Effector memory CD4-positive, alpha-beta T cell (primary cell): ENCODE measurements around the gene UTS2B.

Experiments used
- DNase-seq, 3 donors: peaks; one replicate each; pipeline ENCODE4 v3.0.0-alpha.2; 2020
- H3K27ac ChIP-seq: 2 replicates; pipeline ENCODE4 v1.7.0; 2013; ENCODE audit warnings: mild to moderate bottlenecking, low read length, moderate library complexity; ENCODE audit not compliant: insufficient read depth, poor library complexity, severe bottlenecking
- H3K27me3 ChIP-seq: replicated peaks from 2 replicates; pipeline ENCODE4 v1.7.0; 2013; ENCODE audit warnings: mild to moderate bottlenecking, low read length; ENCODE audit not compliant: insufficient read depth, control insufficient read depth, poor library complexity, severe bottlenecking
- H3K36me3 ChIP-seq: 2 replicates; pipeline ENCODE4 v1.7.0; 2013; ENCODE audit warnings: mild to moderate bottlenecking, low read length, moderate library complexity; ENCODE audit not compliant: control insufficient read depth, insufficient read depth
- H3K4me1 ChIP-seq: 2 replicates; pipeline ENCODE4 v1.7.0; 2013; ENCODE audit warnings: low read length, mild to moderate bottlenecking; ENCODE audit not compliant: control insufficient read depth, insufficient read depth, poor library complexity, severe bottlenecking
- H3K4me3 ChIP-seq: 2 replicates; pipeline ENCODE4 v1.7.0; 2013; ENCODE audit warnings: low read length, low read depth, mild to moderate bottlenecking; ENCODE audit not compliant: insufficient read depth, poor library complexity, severe bottlenecking
- H3K9me3 ChIP-seq: 2 replicates; pipeline ENCODE4 v1.7.0; 2013; ENCODE audit warnings: mild to moderate bottlenecking, low read length, moderate library complexity; ENCODE audit not compliant: control insufficient read depth

The UTS2B gene

DNA sequence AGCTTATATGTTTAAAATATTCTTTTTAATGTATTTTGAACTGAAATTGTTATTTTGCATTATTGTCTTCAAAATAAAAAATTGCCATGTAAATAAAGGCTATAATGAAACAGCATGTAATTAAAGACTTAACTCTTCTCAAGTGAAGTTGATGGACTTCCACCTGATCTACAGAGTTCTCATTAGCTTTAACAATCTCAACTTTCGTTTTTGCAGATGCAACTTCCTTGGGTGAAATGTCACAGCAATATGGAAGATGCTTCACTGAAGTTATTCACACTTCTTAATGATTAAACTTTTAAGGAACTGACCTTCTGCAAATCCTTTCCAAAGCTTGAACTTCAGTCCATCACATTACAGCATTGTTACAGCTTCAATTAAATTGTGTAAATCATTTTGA is 67.7 kb downstream of the UTS2B start:
- no peaks in the 10 kb centered on the region for H3K9me3 ChIP-seq
- no peak overlapping the region for H3K27ac ChIP-seq
- no peaks in the 10 kb centered on the region for H3K27me3 ChIP-seq
- no peak for DNase-seq
- H3K36me3 ChIP-seq: no peaks in the 10 kb centered on the region
- no peak overlapping the region for H3K4me3 ChIP-seq
- no peaks in the 10 kb centered on the region for H3K4me1 ChIP-seq

DNA sequence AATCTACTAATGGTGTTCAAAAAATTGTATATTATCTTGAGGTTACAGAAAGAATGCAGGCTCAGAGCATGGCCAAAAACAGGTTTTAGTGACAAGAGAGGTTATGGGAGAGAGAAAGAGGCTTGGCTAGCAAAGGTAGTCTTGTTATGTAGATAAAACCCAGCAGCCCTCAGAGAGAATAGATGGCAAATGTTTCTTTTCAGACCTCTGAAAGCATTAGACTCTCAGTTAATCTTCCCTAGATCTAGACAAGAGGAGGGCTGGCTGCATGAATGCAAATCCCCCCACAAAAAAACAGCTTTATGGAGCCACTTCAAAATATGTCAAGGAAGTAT is 69.1 kb downstream of the UTS2B start:
- H3K36me3 ChIP-seq: no peaks in the 10 kb centered on the region
- H3K9me3 ChIP-seq: no peaks in the 10 kb centered on the region
- no peaks in the 10 kb centered on the region for H3K27me3 ChIP-seq
- H3K27ac ChIP-seq: no peak overlapping the region
- H3K4me1 ChIP-seq: no peaks in the 10 kb centered on the region
- DNase-seq: no peak
- no peak overlapping the region for H3K4me3 ChIP-seq

DNA sequence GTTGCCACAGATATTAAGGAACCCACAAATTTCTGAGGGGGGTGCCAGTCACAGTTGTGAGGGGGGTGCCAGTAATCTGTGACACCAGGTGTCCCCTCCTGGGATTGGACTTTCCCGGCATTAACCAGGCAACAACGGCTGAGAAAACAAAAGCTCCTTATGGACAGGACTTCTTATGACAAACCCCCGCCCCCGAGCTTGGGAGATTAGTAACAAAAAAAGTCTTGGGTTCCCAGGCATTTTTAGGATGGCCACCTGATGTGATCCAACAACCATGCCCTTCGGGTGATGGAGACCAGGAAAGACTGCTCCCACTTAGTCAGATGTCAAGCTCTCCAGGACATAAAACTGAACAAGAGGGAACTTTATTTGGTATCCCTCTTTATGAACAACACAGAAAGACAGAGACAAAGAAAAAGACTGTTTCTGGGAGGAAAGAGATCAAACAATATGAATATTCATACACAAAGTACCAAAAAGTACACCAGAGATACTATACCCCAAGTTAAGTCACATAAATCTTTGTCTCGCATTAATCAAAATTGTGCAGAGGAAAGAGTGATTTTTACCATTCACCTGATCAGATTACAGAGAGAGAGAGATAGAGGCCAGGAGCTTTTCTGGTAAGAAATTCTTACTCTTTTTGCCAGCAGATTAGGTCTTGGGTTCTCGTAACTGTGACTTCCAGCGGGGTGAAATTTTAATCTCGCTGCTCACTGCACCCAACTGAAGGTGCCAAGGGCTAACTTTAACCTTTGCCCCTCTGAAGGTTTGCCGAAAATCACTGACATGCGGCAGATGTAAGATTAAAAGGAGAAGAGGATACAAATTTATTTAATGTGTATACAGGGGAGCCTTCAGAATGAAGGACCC is 69.7 kb downstream of the UTS2B start:
- Histone ChIP-seq H3K36me3 (no peaks in the 10 kb centered on the region), H3K27me3 (no peaks in the 10 kb centered on the region), H3K27ac (no peak overlapping the region)

DNA sequence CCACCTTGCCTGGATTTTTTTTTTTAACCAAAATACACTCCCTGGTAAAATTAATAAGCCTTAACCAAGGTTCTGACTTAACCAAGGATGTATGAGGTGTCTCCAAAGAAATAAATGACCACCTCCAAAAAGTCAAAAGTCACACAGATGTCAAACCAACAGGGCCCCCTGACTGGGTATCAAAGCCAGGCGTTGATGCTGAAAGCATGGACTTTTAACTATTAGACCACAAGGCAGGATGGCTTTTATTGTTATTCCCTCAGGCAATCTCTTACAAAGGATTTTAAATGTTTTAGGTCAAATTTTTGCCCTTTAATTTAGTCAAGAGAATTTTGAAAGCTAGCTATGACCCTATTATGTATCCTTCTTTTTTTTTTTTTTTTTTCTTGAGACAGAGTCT is 70.8 kb downstream of the UTS2B start:
- H3K36me3 ChIP-seq: no peaks in the 10 kb centered on the region
- no peaks in the 10 kb centered on the region for H3K4me1 ChIP-seq
- H3K27ac ChIP-seq: no peak overlapping the region
- H3K4me3 ChIP-seq: no peak overlapping the region
- no peak for DNase-seq
- no peaks in the 10 kb centered on the region for H3K27me3 ChIP-seq
- H3K9me3 ChIP-seq: no peaks in the 10 kb centered on the region

More for the DNA sequence above, 69.7 kb downstream of the UTS2B start:
- Histone ChIP-seq H3K9me3 (no peaks in the 10 kb centered on the region), H3K4me1 (no peaks in the 10 kb centered on the region), H3K4me3 (no peak overlapping the region)
- no peak for DNase-seq

DNA sequence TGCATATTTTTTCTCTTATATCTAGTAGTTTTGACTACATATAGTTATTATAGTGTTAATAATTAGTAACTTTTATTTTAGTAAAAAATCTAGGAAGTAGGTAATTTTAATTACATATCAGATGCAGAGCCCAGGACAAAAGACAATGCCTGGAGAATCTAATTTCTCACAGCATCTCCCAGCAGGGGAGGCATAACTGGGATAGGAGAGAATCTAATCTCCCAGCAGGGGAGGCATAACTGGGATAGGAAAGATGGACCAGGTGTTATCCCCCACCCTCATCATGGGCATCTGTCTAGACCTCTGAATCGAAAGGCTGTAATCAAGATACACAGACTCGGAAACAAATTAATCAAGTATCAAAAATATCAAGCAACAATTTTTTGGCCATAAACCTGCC is 73.0 kb downstream of the UTS2B start:
- H3K36me3 ChIP-seq: no peaks in the 10 kb centered on the region
- no peak overlapping the region for H3K27ac ChIP-seq
- DNase-seq: no peak
- no peaks in the 10 kb centered on the region for H3K4me1 ChIP-seq
- H3K27me3 ChIP-seq: no peaks in the 10 kb centered on the region
- H3K9me3 ChIP-seq: no peaks in the 10 kb centered on the region
- no peak overlapping the region for H3K4me3 ChIP-seq

DNA sequence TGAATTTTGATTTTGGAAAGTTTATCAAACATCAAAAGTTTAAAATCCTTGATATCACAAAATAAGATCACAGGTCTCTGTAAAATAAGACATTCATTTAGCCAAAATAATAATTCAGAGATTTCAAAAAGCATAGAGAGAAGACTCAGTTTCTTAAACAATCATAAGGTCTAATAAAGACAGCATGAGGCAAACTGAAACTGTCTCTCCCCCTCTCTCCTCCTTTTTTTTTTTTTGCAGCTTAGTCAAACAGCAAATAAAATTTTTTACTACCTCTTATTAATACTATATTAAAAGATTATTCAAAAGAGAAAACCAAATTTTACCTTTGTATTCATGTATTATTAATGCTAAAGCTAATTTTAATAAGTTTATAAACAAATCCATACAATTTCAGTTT is 73.9 kb downstream of the UTS2B start:
- H3K27me3 ChIP-seq: no peaks in the 10 kb centered on the region
- no peaks in the 10 kb centered on the region for H3K36me3 ChIP-seq
- no peaks in the 10 kb centered on the region for H3K4me1 ChIP-seq
- no peak overlapping the region for H3K4me3 ChIP-seq
- H3K27ac ChIP-seq: no peak overlapping the region
- H3K9me3 ChIP-seq: no peaks in the 10 kb centered on the region
- DNase-seq: no peak

DNA sequence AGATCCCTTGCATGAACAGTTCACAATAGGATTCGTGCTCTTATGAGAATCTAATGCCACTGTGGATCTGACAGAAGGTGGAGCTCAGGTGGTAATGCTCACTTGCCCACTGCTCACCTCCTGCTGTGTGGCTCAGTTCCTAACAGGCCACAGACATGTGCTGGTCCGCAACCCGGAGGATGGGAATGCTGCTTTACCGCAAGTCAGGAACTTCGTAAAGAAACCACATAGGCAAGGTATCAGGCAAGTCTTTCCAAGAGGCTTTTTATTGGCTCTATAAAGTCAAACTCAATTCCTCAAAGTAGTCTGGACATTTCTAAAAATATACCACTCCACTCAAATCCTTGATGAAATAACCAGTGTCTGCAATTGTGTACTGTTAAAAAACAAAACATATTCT is 75.2 kb downstream of the UTS2B start:
- H3K27ac ChIP-seq: no peak overlapping the region
- H3K4me3 ChIP-seq: no peak overlapping the region
- DNase-seq: no peak
- H3K9me3 ChIP-seq: no peaks in the 10 kb centered on the region
- no peaks in the 10 kb centered on the region for H3K36me3 ChIP-seq
- no peaks in the 10 kb centered on the region for H3K27me3 ChIP-seq
- H3K4me1 ChIP-seq: no peaks in the 10 kb centered on the region

DNA sequence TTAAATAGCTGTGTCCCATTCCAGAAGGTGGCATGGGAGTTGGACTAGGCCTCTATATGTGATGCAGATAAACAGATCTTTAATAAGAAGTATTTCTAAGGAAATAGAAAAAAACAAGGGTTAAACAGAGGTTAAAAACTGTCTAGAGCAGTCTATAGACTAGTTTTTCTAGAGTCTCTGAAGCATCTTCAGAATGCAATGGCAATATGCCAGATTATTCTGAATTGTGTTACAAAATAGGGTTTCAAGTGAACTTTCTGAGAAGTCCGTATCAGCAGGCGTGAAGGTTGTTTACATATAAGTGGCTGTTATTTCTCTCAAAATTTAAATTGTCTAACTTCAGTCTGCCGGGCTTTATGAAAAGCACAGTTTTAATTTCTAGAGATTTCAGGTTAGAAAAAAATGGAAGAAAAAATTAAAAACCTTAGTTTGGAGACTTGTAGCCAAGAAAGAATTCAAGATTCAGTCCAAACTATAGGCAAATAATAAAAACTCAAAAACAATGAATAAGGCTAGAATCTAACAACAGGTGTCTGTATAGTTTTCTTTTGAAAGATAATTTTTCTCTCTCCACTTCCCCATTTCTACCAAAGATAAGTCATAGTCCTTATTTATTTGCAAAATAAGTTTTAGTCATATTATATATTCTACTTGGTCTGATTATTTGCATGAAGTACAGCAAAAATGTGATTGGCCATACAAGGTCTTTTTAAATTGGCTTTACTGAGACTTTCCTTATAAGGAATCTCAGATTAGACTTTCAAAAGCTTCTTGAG is 76.0 kb downstream of the UTS2B start:
- no peak for DNase-seq
- Histone ChIP-seq H3K9me3 (no peaks in the 10 kb centered on the region), H3K27me3 (no peaks in the 10 kb centered on the region), H3K36me3 (no peaks in the 10 kb centered on the region), H3K4me1 (no peaks in the 10 kb centered on the region), H3K27ac (no peak overlapping the region), H3K4me3 (no peak overlapping the region)

DNA sequence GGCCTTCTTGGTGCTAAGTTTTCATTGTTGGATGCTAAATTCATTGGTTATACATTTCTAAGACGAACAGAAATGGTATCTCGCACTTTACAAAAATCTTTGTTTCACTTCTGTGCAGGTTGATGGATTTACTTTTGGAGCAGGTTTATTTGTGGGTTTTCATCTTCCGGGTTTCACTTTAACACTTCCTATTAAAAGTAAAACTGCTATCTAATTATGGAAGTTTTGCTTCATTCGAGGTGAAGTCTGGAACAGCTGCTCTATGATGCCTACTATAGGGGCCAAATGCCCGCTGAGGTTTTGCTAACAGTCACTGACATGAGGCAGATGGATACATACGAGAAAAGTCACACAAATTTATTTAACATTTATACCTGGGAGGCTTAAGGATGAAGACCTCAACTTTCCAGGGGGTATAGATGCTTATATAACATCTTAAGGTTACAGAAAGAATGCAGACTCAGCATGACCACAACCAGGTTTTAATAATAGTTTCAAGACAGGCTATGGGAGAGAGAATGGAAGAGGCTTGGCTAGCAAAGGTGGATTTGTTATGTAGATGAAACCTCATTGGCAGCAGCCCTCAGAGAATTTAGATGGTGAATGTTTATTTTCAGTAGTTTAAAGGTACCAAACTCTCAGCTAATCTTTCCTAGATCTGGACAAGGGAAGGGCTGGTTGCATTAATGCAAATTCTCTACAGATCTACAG is 77.1 kb downstream of the UTS2B start:
- no peaks in the 10 kb centered on the region for H3K9me3 ChIP-seq
- no peaks in the 10 kb centered on the region for H3K36me3 ChIP-seq
- H3K4me3 ChIP-seq: no peak overlapping the region
- no peaks in the 10 kb centered on the region for H3K4me1 ChIP-seq
- no peak overlapping the region for H3K27ac ChIP-seq
- no peak for DNase-seq
- H3K27me3 ChIP-seq: no peaks in the 10 kb centered on the region

DNA sequence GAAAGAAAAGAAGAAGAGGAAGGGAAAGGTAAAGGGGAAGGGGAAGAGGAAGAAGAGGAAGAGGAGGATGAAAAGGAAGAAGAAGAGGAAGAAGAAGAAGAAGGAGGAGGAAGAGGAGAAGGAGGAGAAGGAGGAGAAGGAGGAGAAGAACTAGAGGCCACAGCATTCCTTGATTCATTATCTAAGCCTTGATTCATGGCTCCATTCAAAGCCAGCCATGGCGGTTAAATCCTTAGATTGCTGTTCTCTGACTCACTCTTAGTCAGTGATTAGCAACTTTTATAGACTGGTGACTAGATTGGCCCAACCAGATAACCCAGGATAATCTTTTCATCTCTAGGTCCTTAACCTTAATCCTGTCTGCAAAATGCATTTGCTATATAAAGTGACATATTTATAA is 83.7 kb downstream of the UTS2B start:
- H3K27me3 ChIP-seq: no peaks in the 10 kb centered on the region
- H3K27ac ChIP-seq: no peak overlapping the region
- no peak overlapping the region for H3K4me3 ChIP-seq
- no peaks in the 10 kb centered on the region for H3K9me3 ChIP-seq
- H3K36me3 ChIP-seq: no peaks in the 10 kb centered on the region
- DNase-seq: no peak
- no peaks in the 10 kb centered on the region for H3K4me1 ChIP-seq
